Muscle of back (tissue), 11 donors: ENCODE results near the gene PNKP. TPM values are rescaled to one million over a fixed set of nuclear protein-coding genes. Genes with fewer than 3 reads are reported as not detected.
"Not testable (repeated sequence)": the region's sequence is repeated elsewhere in the genome, so short reads cannot be mapped to it uniquely, and the experiment has no call there.

Experiments used
- DNase-seq, 3 donors: peaks; one replicate each; pipeline versions ENCODE4 v3.0.0 to v3.0.0-alpha.2; 2013
- polyA plus RNA-seq, 10 donors: library from polyadenylated mRNA; unstranded; fragments of 120-200 nt; gene quantifications; one replicate each; pipeline ENCODE4 v1.2.1, GENCODE V29; 2013; ENCODE audit not compliant: insufficient read length in 10 of 10

PNKP gene
- polyA plus RNA-seq, 10 donors: 17.2 to 41.4 (median 26.2) TPM

DNA sequence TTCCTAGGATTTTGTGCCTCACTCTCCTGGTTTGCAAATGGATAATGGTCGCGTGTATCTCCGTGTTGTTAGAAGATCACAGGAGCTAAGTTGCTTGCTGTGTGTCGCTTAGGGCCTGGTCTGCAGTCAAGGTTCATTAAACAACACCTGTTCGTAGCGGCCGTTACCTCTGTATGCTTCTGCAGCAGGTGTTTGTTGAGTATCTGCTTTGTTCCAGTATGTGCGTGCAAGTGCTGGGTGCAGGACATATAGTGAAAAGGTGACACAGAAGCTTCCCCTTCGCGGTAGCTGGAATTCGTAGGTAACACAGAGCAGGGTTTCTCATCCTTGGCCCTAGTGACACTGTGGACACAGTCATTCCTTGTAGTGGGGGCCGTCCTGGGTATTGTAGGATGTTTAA, 43.9 kb downstream of the PNKP start:
- no peak for DNase-seq

DNA sequence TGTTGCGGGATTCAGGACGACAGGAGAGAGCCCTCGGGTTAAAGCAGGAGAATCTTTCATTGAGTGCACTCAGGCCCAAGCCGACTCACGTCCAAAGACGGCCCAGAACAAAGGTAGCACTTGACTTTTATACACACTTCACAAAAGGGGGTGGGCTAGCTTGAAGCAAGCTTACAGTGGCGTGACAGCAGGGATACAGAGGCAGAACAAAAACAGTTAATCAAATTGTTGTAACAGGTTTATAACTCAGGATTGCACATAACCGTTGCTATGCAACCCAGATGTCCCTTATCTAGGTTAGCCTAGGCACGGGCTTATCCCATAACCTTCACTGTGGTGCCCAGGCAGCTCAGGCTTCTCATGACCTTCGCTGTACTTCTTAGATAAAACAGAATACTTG, 47.3 kb downstream of the PNKP start:
- DNase-seq: no peak

- not testable (repeated sequence) for DNase-seq
Measured at GRCh38 chr19:49819452-49820115, 47.8 kb downstream of the PNKP start.

- peak in 1 of 3 donors; percentile 40 for DNase-seq
Measured at GRCh38 chr19:49818649-49819370, 48.6 kb downstream of the PNKP start.

DNA sequence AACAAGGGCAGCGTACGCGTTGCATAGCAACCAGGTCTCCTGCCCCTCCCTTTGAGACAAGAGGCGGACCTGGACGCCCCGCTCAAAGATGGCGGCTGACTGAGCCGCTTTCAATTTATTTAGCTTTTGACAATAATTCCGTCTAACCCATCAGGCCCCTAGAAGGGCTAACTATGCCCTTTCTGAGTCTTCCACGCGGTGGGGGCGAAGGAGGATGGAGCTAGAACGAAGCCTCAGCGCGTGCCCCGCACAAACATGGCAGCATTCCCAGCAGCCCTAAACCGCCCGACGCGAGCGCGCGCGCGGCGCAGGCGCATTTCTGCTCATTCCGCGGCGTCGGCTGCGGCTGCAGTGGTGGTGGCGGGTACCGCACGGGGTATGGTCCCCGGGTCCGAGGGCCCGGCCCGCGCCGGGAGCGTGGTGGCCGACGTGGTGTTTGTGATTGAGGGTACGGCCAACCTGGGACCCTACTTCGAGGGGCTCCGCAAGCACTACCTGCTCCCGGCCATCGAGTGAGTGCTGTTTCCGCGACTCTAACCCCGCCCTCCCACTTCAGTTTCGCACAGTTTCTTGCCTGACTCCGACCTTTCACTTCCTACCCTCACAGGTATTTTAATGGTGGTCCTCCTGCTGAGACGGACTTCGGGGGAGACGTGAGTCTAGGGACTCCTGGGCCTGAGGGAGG, 49.3 kb downstream of the PNKP start, which contains the start of gene MED25:
Gene MED25 (plus strand): TSS at position 326 of the 685 bp plus-strand sequence. CDS start 53 bp downstream, at position 379.
- peak; percentile 87 to 98 (median 95) for DNase-seq

- DNase-seq: no peak
Measured at GRCh38 chr19:49816590-49816989, 50.8 kb downstream of the PNKP start.

GRCh38 chr19:49814010-49814409, 53.4 kb downstream of the PNKP start:
- DNase-seq: no peak

GRCh38 chr19:49812997-49813861, 54.1 kb downstream of the PNKP start, which contains the start of gene FUZ:
Gene FUZ (minus strand): TSS chr19:49813292. CDS start chr19:49813106, 186 bp downstream.
- peak; percentile 98 to 99 (median 98) for DNase-seq

DNA sequence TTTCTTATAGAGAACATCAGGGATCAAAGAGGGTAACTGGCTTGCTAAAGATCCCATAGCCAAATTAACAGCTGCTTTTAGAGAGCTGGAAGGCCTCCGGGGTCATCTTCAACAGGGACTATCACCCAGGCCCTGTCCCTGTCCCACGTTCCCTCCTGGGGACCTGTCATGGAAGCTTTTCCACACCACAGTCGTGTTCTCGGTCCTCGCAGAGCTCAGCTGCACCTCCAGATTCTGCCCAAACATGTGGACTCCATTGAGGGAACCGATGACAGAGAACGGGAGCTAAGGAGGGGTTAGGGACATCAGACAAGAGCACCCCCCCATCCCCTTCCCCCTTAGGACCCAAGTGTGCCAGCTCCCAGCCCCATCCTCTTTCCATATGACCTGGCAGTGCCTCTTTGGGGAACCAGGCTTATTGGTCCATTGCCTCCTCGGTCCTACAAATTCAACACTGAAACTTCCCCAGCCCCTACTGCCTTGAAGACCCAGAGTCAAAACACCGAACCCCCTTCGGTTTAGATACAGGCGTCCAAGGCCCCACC, 54.9 kb downstream of the PNKP start:
- DNase-seq: peak in 2 of 3 donors; percentile 13 to 39

- no peak for DNase-seq
Measured at GRCh38 chr19:49811328-49811727, 56.0 kb downstream of the PNKP start.

Other genes with a start within 250 kb of the PNKP start
- gene RRAS, start 227.4 kb downstream of the PNKP start, polyA plus RNA-seq: 10 to 100 TPM; 24.2 to 35.5 (median 30.9) TPM
- 10 to 100 TPM; 19.3 to 32.8 (median 25.3) TPM for gene SCAF1, start 225.4 kb downstream of the PNKP start, polyA plus RNA-seq
- gene IRF3, start 201.7 kb downstream of the PNKP start, polyA plus RNA-seq: 10 to 100 TPM; 25.2 to 44.4 (median 33.7) TPM
- 10 to 100 TPM; 21.3 to 32.7 (median 25.3) TPM for gene BCL2L12, start 201.6 kb downstream of the PNKP start, polyA plus RNA-seq
- 100 to 1,000 TPM; 169 to 194 (median 184) TPM for gene PRMT1, start 190.3 kb downstream of the PNKP start, polyA plus RNA-seq
- 1 to 10 TPM in 4 of 10 donors, under 1 TPM in 6; 0.47 to 1.4 (median 0.93) TPM for gene ADM5, start 178.0 kb downstream of the PNKP start, polyA plus RNA-seq
- 10 to 100 TPM in 3 of 10 donors, 1 to 10 TPM in 7; 7.0 to 21.4 (median 9.7) TPM for gene CPT1C, start 176.5 kb downstream of the PNKP start, polyA plus RNA-seq
- 1 to 10 TPM in 2 of 10 donors, under 1 TPM in 8; 0.39 to 1.2 (median 0.81) TPM for gene TSKS, start 104.3 kb downstream of the PNKP start, polyA plus RNA-seq
- gene AP2A1, start 100.6 kb downstream of the PNKP start, polyA plus RNA-seq: 10 to 100 TPM; 47.9 to 61.1 (median 54.5) TPM
- 10 to 100 TPM; 13.3 to 21.5 (median 16.0) TPM for gene FUZ, start 54.3 kb downstream of the PNKP start, polyA plus RNA-seq
- 10 to 100 TPM; 22.4 to 33.5 (median 29.0) TPM for gene MED25, start 49.3 kb downstream of the PNKP start, polyA plus RNA-seq
- 100 to 1,000 TPM; 162 to 212 (median 191) TPM for gene PTOV1, start 16.4 kb downstream of the PNKP start, polyA plus RNA-seq
- 10 to 100 TPM; 27.4 to 39.4 (median 32.2) TPM for gene AKT1S1, start 9.8 kb upstream of the PNKP start, polyA plus RNA-seq
- gene TBC1D17, start 10.1 kb upstream of the PNKP start, polyA plus RNA-seq: 10 to 100 TPM; 28.2 to 39.9 (median 31.9) TPM
- 1 to 10 TPM in 3 of 10 donors, under 1 TPM in 7; 0.46 to 1.2 (median 0.81) TPM for gene IL4I1, start 29.3 kb upstream of the PNKP start, polyA plus RNA-seq
- gene ATF5, start 61.6 kb upstream of the PNKP start, polyA plus RNA-seq: 10 to 100 TPM; 14.5 to 30.1 (median 23.7) TPM
- 10 to 100 TPM; 39.3 to 61.8 (median 47.7) TPM for gene NUP62, start 61.9 kb upstream of the PNKP start, polyA plus RNA-seq
- 1 to 10 TPM in 2 of 10 donors, under 1 TPM in 8; 0.51 to 1.2 (median 0.80) TPM for gene SIGLEC11, start 93.6 kb upstream of the PNKP start, polyA plus RNA-seq
- 10 to 100 TPM; 15.1 to 23.0 (median 19.6) TPM for gene VRK3, start 157.8 kb upstream of the PNKP start, polyA plus RNA-seq
- gene ZNF473, start 158.4 kb upstream of the PNKP start, polyA plus RNA-seq: 1 to 10 TPM; 6.2 to 9.0 (median 7.5) TPM